ENCODE results near the gene TRIO.
A peak's percentile ranks its signal among the peaks of the same experiment; 100 is the strongest.

TRIO gene

DNA sequence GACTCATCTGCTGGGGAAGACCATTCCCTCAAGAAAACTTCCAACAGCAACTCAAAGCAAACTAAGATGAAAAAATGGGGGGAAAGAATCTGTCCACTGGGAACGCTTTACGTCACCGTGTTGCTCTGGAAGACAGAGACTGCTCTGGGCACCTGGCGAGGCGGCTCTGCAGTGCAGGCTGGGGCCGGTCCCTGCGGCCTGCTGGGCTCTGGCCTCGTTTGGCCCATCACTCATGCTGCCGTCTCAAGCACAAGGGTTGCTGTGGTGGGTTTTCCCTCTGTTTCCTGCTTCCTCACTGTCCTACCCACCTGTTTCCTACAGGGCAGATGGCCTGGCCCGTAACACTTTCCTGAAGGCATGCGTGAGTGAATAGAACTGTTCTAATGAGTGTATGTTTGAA lies 345.6 kb downstream of the TRIO start:
- WGBS (ENCODE audit: extremely low coverage, insufficient coverage, insufficient read length), result no CpG with 5 or more reads among the region's 11 CpGs
- H4K8ac ChIP-seq (ENCODE audit: low read depth, low read length), result no peak overlapping the region

DNA sequence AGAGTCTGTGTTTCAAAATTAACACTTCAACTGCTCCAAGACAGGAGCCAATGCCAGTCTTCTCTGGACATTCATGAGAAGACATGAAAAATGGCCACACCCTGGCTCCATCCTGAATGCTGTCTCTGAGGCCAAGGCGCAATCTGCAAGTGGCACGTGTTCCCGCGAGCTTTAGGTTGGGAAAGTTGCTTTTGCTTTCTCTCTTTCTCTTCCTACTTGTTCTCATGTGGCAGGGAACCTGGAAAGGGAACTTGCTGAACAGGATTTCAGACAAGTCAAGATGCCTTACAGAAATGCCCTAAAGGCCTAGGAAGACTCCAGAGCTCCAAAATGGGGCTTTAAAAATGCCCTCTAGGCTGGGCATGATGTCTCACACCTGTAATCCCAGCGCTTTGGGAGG lies 346.5 kb downstream of the TRIO start:
- H2BK120ac ChIP-seq (ENCODE audit: insufficient read depth, low read length, poor library complexity), result no peak overlapping the region

More for the DNA sequence above, 345.6 kb downstream of the TRIO start:
- Histone ChIP-seq H3K9ac (ENCODE audit: low read length) (no peak overlapping the region), H2AFZ (ENCODE audit: insufficient read depth, low read length, poor library complexity) (no peak overlapping the region), H3K4me2 (ENCODE audit: low read length) (no peak overlapping the region), H4K91ac (ENCODE audit: low read depth, low read length) (no peak overlapping the region), H3K36me3 (ENCODE audit: control insufficient read depth in 1 of 2, insufficient read depth in 2 of 2, low read length in 2 of 2) (peaks cover 54 to 77% of the 10 kb centered on the region in 2 experiments), H3K79me1 (ENCODE audit: low read length) (no peaks in the 10 kb centered on the region), H4K12ac (ENCODE audit: low read depth, low read length) (no peak overlapping the region), H3K27ac (ENCODE audit: low read depth, low read length) (no peak overlapping the region), H3K27me3 (ENCODE audit: insufficient read depth, low read length) (no peaks in the 10 kb centered on the region), H3K18ac (ENCODE audit: low read length) (no peak overlapping the region), H3K79me2 (ENCODE audit: control insufficient read depth, insufficient read depth, low read length, poor library complexity) (no peaks in the 10 kb centered on the region), H3K4me1 (ENCODE audit: control insufficient read depth in 1 of 2, insufficient read depth in 2 of 2, low read length in 2 of 2) (peaks cover 2 to 5% of the 10 kb centered on the region in 2 experiments), H3K9me3 (ENCODE audit: insufficient read depth, low read depth, low read length) (no peaks in the 10 kb centered on the region), H2BK12ac (ENCODE audit: low read length) (no peak overlapping the region), H2BK120ac (ENCODE audit: insufficient read depth, low read length, poor library complexity) (no peak overlapping the region), H2AK5ac (ENCODE audit: low read length) (no peak overlapping the region), H3K4me3 (ENCODE audit: low read depth, low read length) (no peak overlapping the region), H2BK5ac (ENCODE audit: low read depth, low read length, poor library complexity) (no peak overlapping the region), H3K14ac (ENCODE audit: low read length) (no peak overlapping the region), H3K4ac (ENCODE audit: low read depth, low read length) (no peak overlapping the region), H3K23ac (ENCODE audit: low read length) (no peak overlapping the region)
- no peak for DNase-seq

DNA sequence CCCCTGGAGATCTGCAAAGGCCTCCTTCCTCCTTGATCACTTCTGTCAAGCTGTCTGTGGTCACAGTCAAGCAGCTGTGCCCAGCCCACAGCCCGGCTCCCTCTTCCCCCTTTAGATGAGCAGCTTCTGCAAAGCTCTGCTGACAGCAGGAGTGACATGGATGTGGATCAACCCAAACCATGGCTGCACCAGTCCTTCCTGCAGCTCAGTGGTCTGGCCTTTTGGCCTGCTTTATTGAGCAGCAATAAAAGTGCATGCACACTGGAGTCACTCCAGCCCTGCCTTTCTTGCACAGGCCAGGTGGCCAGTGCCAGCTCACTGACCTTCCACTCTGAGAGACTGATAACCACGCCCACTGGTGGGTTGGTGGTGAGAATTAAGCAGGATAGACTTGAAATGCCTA lies 347.2 kb downstream of the TRIO start:
- Histone ChIP-seq H3K4me1 (ENCODE audit: control insufficient read depth in 1 of 2, insufficient read depth in 2 of 2, low read length in 2 of 2) (peaks cover 2 to 5% of the 10 kb centered on the region in 2 experiments), H2AFZ (ENCODE audit: insufficient read depth, low read length, poor library complexity) (no peak overlapping the region), H4K91ac (ENCODE audit: low read depth, low read length) (no peak overlapping the region), H3K79me2 (ENCODE audit: control insufficient read depth, insufficient read depth, low read length, poor library complexity) (no peaks in the 10 kb centered on the region), H2AK5ac (ENCODE audit: low read length) (no peak overlapping the region), H2BK120ac (ENCODE audit: insufficient read depth, low read length, poor library complexity) (no peak overlapping the region), H4K12ac (ENCODE audit: low read depth, low read length) (no peak overlapping the region), H3K27ac (ENCODE audit: low read depth, low read length) (no peak overlapping the region), H3K4ac (ENCODE audit: low read depth, low read length) (no peak overlapping the region), H2BK5ac (ENCODE audit: low read depth, low read length, poor library complexity) (no peak overlapping the region), H3K36me3 (ENCODE audit: control insufficient read depth in 1 of 2, insufficient read depth in 2 of 2, low read length in 2 of 2) (peaks cover 50 to 77% of the 10 kb centered on the region in 2 experiments), H3K4me3 (ENCODE audit: low read depth, low read length) (no peak overlapping the region), H3K18ac (ENCODE audit: low read length) (peak overlapping the region; percentile 33), H3K14ac (ENCODE audit: low read length) (no peak overlapping the region), H3K27me3 (ENCODE audit: insufficient read depth, low read length) (no peaks in the 10 kb centered on the region), H3K4me2 (ENCODE audit: low read length) (no peak overlapping the region), H3K9me3 (ENCODE audit: insufficient read depth, low read depth, low read length) (no peaks in the 10 kb centered on the region), H4K8ac (ENCODE audit: low read depth, low read length) (no peak overlapping the region), H3K23ac (ENCODE audit: low read length) (no peak overlapping the region), H3K79me1 (ENCODE audit: low read length) (no peaks in the 10 kb centered on the region), H3K9ac (ENCODE audit: low read length) (no peak overlapping the region), H2BK12ac (ENCODE audit: low read length) (no peak overlapping the region)
- WGBS (ENCODE audit: extremely low coverage, insufficient coverage, insufficient read length), result no CpG with 5 or more reads among the region's 2 CpGs
- DNase-seq, result no peak

More for the DNA sequence above, 346.5 kb downstream of the TRIO start:
- no peaks in the 10 kb centered on the region for H3K27me3 ChIP-seq (ENCODE audit: insufficient read depth, low read length)
- H4K91ac ChIP-seq (ENCODE audit: low read depth, low read length), result no peak overlapping the region
- WGBS (ENCODE audit: extremely low coverage, insufficient coverage, insufficient read length), result no CpG with 5 or more reads among the region's 5 CpGs
- H3K4me2 ChIP-seq (ENCODE audit: low read length), result no peak overlapping the region
- no peaks in the 10 kb centered on the region for H3K79me2 ChIP-seq (ENCODE audit: control insufficient read depth, insufficient read depth, low read length, poor library complexity)
- no peak overlapping the region for H3K18ac ChIP-seq (ENCODE audit: low read length)
- no peak overlapping the region for H2AFZ ChIP-seq (ENCODE audit: insufficient read depth, low read length, poor library complexity)
- no peak overlapping the region for H2BK12ac ChIP-seq (ENCODE audit: low read length)
- no peak overlapping the region for H3K4ac ChIP-seq (ENCODE audit: low read depth, low read length)
- H2AK5ac ChIP-seq (ENCODE audit: low read length), result no peak overlapping the region
- no peaks in the 10 kb centered on the region for H3K9me3 ChIP-seq (ENCODE audit: insufficient read depth, low read depth, low read length)
- H3K4me1 ChIP-seq (ENCODE audit: control insufficient read depth in 1 of 2, insufficient read depth in 2 of 2, low read length in 2 of 2), result peaks cover 2 to 5% of the 10 kb centered on the region in 2 experiments
- H3K36me3 ChIP-seq (ENCODE audit: control insufficient read depth in 1 of 2, insufficient read depth in 2 of 2, low read length in 2 of 2), result peaks cover 51 to 81% of the 10 kb centered on the region in 2 experiments
- no peak overlapping the region for H4K8ac ChIP-seq (ENCODE audit: low read depth, low read length)
- no peak overlapping the region for H3K4me3 ChIP-seq (ENCODE audit: low read depth, low read length)
- no peaks in the 10 kb centered on the region for H3K79me1 ChIP-seq (ENCODE audit: low read length)
- H3K14ac ChIP-seq (ENCODE audit: low read length), result no peak overlapping the region
- peak; percentile 81 to 92 for DNase-seq
- H3K27ac ChIP-seq (ENCODE audit: low read depth, low read length), result no peak overlapping the region
- H3K23ac ChIP-seq (ENCODE audit: low read length), result no peak overlapping the region
- H3K9ac ChIP-seq (ENCODE audit: low read length), result no peak overlapping the region
- no peak overlapping the region for H4K12ac ChIP-seq (ENCODE audit: low read depth, low read length)
- no peak overlapping the region for H2BK5ac ChIP-seq (ENCODE audit: low read depth, low read length, poor library complexity)

GRCh38 chr5:14491015-14491915 lies 348.1 kb downstream of the TRIO start:
- H4K8ac ChIP-seq (ENCODE audit: low read depth, low read length), result no peak overlapping the region

More at GRCh38 chr5:14491015-14491915, 348.1 kb downstream of the TRIO start:
- Histone ChIP-seq H2BK5ac (ENCODE audit: low read depth, low read length, poor library complexity) (no peak overlapping the region), H4K91ac (ENCODE audit: low read depth, low read length) (no peak overlapping the region), H3K9ac (ENCODE audit: low read length) (no peak overlapping the region), H3K4me1 (ENCODE audit: control insufficient read depth in 1 of 2, insufficient read depth in 2 of 2, low read length in 2 of 2) (peaks cover 2 to 5% of the 10 kb centered on the region in 2 experiments), H2BK12ac (ENCODE audit: low read length) (no peak overlapping the region), H3K36me3 (ENCODE audit: control insufficient read depth in 1 of 2, insufficient read depth in 2 of 2, low read length in 2 of 2) (peaks cover 46 to 74% of the 10 kb centered on the region in 2 experiments), H2BK120ac (ENCODE audit: insufficient read depth, low read length, poor library complexity) (no peak overlapping the region), H3K23ac (ENCODE audit: low read length) (no peak overlapping the region), H3K4ac (ENCODE audit: low read depth, low read length) (no peak overlapping the region), H3K27me3 (ENCODE audit: insufficient read depth, low read length) (no peaks in the 10 kb centered on the region), H3K18ac (ENCODE audit: low read length) (no peak overlapping the region), H3K9me3 (ENCODE audit: insufficient read depth, low read depth, low read length) (no peaks in the 10 kb centered on the region), H2AK5ac (ENCODE audit: low read length) (no peak overlapping the region), H3K4me2 (ENCODE audit: low read length) (no peak overlapping the region), H2AFZ (ENCODE audit: insufficient read depth, low read length, poor library complexity) (no peak overlapping the region), H3K27ac (ENCODE audit: low read depth, low read length) (no peak overlapping the region), H3K14ac (ENCODE audit: low read length) (no peak overlapping the region), H4K12ac (ENCODE audit: low read depth, low read length) (no peak overlapping the region), H3K4me3 (ENCODE audit: low read depth, low read length) (peak overlapping the region; percentile 10), H3K79me1 (ENCODE audit: low read length) (no peaks in the 10 kb centered on the region), H3K79me2 (ENCODE audit: control insufficient read depth, insufficient read depth, low read length, poor library complexity) (no peaks in the 10 kb centered on the region)
- no CpG with 5 or more reads among the region's 21 CpGs for WGBS (ENCODE audit: extremely low coverage, insufficient coverage, insufficient read length)
- DNase-seq, result peak; percentile 91 to 93

Data from trophoblast cell (in vitro differentiated cells and primary cell).